ENCODE measurements around the gene ALOX15.
"Not testable (repeated sequence)": the region's sequence is repeated elsewhere in the genome, so short reads cannot be mapped to it uniquely, and the experiment has no call there.

The ALOX15 gene

DNA sequence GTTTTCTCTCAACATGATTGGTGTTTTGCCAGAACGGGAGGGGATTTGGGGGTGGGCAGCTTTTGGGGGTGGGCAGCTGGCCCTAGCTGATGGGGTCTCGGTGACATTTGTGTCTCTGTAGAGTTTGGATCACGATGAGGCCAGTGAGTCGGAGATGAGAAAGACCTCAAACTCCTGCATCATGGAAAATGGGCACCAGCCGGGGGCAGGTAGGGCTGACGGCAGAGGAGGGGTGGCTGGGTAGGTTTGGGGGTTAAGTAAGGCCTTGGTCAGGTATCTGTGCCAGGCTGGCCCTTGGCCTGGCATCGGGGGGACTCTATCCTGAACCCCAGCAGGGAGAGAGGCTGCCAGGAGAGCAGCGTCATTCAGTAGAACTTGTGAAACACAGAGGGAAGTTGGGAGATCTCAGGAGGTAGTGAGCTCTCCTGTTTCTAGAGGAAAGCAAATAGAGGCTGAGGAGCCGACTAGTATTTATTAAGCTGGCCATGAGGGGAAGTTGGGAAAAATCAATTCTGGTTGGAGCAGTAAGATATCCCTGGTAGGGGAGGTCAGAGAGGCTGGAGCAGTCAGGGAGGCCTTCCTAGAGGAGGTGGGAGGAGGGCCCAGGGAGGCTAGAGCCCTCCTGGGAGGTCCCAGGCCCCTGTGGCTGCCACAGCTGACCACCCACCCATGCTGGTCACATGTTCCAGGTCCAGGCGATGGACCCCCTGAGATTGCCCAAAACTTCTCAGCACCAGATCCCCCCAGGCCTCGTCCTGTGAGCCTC lies 49.1 kb downstream of the ALOX15 start:
- DNase-seq, result no peak

DNA sequence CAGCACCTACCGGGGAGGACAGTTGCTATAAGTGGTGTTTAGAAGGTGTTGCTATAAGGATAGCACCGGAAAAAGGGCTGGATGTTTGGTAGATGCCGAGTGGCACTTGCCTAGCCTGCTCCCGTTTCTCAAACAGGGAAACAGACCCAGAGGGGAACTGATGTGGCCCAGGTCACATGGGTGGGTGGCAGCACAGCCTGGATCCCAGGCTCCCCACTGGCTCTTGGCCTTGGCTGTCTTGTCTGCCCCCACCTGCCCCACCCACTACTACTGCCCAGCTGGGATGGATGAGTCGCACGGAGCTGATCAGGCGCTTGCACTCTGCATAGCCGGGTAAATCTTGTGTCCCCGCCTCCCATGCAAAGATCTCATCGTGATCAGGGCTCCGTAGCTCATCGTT lies 49.9 kb downstream of the ALOX15 start:
- no peak for DNase-seq

DNA sequence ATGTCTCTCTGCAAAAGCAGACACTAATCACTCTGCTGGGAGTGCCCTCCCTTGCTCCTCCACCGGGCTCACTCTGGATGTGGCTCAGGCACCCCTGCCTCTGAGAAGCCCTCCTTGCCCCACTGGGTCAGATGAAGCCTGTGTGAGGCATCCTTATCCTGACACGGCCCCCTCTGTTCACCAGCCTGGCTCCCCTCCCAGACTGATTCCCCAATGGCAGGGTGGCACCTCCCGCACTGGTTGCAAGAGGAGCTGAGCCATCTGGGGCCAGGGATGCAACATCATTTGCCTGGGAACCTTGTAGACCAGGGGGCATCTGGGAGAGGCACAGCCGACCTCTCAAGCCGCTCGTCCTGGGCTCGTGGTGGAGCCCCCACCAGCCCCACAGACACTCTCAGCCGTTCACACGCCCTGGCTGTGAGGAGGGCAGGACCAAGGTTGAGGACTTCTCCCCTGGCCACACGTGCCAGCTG lies 50.5 kb downstream of the ALOX15 start:
- DNase-seq, result no peak

DNA sequence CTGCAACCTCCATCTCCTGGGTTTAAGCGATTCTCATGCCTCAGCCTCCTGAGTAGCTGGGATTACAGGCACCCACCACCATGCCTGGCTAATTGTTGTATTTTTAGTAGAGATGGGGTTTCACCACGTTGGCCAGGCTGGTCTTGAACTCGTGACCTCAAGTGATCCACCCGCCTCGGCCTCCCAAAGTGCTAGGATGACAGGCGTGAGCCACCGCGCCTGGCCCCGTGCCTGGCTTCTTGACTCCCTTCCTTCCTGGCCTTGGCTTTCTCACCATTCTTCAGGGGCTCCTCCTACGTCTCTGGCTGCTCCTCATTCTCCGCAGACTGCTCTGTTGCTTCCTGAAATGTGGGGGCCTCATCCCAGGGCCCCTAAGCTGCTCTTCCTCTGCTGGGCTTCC lies 51.4 kb downstream of the ALOX15 start:
- not testable (repeated sequence) for DNase-seq

DNA sequence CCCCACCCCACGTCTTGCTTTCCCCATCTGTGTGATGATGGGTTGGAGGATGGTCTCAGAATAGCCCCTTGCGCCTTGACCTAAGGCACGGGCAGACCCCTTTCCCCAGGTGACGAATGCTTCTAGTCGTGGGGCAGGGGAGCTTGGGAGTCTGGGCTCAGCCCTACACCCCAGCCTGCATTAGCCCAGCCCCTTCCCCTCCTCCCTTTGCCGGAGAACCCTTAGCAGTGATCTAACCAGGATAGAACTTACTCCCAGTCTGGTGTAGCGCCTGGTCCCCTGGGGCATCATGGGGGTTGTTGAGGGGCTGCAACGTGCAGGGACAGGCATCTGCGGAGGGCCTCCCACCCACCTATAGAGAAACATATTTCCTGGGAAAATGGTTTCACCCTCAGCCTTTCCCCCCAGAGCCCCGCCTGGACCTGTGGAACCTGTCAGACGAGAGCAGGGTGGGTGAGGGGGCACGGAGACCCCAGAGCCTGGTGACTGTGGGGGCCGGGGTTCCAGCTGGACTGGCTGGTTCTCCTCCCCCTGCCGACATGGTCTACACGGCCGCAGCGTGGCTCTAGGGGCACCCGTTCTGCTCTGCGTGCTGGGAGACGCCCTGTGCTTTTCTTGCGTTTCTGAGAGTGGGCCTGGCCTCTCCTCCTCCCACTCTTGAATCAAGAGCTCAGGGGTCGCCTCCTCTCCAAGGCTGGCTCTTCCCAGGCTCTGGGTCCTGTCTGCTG lies 52.4 kb downstream of the ALOX15 start:
- no peak for DNase-seq

DNA sequence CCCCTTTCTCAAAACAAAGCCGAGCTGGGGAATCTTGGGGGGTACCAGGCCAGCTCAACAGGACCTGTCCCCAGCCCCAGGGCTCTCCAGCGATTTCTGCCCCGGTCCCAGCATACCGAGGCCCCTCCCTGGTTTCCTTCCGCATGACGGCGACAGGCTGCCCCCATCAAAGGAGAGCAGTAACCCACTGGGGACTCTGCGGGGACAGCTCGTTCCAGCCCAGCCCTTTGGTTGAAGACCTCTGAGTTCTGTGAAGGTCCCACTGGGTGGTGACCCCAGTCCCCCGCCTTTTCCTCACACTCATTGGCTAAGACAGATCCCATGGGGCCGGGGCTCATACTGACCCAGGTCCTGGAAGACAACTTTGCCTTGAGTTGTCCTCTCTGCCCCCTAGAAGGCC lies 53.1 kb downstream of the ALOX15 start:
- DNase-seq, result no peak

DNA sequence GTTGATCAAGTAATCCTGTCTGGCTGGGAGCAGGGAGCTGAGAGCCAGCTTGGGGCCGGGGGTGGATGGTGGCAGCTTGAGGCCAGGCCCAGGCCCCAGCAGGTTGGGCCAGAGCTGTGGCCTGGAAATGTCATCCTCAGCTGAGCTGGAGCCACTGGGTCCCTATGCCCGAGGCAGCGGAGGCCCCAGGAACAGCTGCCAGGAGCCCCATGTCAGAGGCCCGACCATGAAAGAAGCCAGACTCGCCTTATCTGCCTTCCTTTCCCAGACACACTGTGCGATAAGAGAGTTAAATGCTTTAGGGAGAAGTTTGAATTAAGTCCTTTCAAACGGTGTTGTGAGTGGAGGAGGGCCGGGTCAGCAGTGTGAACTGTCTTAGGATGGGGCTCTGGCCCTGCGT lies 53.7 kb downstream of the ALOX15 start:
- no peak for DNase-seq

DNA sequence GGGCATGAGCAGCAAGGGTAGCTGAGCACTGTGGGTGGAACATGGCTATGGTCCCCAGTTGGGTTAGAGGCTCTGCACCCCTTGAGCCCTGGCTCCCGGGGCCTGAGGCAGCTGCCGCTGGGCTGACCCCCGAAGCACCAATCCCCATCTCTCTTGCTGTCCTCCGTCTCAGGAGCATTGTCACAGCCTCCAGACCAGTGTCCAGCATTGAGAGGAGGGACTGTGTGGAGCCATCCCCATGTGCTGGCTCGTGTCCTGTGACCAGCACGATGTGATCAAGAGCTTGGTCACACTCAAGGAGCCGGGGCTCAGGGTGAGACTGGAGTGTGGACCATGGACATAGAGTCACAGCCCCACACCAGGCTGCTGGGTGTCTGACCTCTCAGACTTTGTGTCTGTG lies 54.3 kb downstream of the ALOX15 start:
- no peak for DNase-seq

DNA sequence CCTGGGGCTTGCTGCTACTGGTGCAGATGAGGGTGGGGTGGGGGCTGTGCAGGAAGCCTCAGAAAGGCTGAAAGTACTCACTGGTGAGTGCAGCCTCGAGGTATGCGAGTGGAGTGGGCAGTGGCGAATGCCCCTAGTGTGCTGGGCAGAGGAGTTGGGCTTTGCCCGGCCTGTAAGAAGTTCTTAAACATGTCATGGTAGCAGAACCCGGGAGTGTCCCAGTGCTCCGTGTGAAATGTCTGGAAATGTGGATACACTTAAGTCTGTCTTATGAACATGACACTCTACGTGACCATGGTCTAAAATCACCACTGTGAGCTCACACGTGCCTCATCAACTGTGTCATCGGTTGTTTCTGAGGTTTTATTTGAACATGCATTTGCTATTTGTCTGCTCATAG lies 55.4 kb downstream of the ALOX15 start:
- DNase-seq, result no peak

DNA sequence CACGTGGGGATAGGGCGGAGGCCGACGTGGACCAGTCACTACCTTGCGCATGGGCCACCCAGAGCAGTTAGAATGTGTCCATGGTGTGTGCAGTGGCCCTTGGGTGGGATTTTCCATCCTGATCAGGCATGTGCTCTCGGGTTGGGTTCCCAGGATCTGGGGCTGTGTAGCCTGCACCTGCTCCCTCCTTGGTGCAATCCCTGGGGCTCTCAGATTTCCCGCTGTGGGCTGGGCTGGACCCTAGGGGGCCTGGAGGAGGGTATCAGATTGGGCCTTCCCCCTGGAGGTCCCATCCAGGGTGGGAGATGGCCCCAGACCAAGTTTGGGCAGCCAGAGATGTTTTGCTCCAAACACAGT lies 55.9 kb downstream of the ALOX15 start:
- no peak for DNase-seq

DNA sequence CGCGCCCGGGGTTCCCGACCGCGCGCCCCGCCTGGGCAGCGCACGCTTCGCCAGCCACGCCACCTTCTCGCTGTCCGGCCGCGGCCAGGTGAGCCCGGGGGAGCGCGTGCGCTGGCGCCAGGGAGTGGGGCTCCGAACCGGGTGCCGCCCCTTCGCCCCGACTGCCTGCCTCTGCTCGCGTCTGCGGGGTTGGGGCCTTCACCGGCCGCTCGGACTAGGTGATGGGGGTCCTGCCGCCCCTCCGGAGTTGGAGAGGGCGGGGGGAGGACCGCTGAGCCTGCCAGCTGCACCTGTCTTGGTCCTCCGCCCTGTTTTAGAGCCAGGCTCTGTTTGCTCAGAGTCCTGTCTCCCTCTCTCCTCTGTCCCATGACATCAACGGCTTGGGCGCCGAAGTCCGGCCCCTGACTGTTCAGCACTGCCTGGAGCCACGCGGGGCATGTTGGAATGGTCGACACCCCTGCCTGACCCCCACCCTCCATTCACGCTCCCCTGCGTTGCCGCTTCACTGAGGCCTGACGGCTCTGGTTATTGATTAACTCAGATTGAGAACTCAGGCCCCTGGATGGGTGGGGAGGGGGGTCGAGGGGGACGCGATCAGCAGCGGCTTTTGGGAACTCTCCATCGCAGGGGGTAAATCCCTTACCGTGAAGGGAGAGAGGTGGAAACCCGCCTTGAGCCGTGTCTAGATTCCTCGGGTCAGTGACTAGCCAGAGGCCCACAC lies 56.4 kb downstream of the ALOX15 start:
- no peak for DNase-seq

DNA sequence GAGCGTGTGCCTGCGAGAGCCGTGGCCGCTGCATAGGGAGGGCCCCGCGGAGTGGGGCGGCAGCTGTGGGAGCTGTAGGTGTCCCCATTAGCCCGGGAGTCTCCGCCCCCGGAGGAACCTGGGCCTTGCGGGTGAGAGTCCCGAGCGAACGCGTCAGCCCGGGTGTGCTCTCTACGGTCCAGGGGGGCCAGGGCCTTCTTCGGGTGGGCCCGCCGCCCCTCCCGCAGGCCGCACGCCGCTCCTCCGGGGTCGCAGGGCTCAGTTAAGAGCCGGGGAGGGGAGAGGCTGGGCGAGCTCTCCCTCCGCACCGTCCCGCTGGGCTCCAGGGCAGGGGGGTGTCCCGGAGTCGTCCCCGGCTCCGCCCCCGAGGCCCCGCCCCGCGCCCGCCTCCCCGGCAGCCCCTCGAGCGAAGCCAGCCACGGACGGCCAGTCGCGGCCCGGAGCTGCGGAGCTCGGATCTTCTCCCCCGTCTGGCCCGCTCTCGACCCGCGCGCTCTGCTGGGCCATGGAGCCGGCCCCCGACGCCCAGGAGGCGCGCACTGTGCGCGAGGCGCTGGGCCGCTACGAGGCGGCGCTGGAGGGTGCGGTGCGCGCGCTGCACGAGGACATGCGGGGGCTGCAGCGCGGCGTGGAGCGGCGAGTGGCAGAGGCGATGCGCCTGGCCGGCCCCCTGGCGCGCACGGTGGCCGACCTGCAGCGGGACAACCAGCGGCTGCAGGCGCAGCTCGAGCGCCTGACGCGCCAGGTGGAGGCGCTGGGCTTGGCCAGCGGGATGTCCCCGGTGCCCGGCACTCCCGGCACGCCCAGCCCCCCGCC lies 57.2 kb downstream of the ALOX15 start, which contains the start of gene SMTNL2:
TSS of gene SMTNL2 (plus strand) at position 429 of the 816 bp plus-strand sequence. CDS start at position 506, 77 bp downstream.
- no peak for DNase-seq

DNA sequence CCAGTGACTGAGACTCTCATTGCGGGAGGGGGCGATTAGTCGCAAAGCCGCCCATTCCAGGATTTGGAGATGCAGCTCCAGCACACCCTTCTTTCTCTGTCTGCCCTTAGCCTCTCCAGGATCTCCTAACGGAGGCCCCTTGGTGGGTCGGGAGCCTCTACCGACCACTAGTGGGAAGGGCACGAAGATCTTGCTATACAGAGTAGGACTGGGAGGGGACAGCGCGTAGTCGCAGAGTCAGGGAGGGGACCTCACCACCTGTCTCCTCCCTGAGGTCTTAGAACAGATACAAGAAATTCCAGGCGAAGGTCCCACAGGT lies 57.7 kb downstream of the ALOX15 start:
- no peak for DNase-seq

DNA sequence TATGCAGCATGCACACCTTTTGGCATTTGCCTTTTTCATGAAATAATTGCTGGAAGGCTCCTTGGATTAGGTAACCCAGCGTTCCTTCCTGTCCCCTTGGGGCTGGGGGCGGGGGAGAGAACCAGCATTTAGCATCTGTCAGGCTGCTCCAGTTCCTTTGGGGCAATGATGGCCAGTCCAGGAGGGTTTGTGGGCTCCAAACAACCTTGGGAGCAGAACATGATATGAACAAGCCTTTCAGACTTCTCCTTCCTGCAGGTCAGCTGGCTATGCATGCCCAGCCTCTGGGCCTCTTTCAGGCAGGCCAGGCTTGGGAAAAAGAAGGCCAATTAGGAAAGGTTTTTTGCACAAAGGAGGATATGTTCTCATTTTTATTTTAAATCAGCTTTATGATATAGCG lies 58.3 kb downstream of the ALOX15 start:
- DNase-seq, result no peak

DNA sequence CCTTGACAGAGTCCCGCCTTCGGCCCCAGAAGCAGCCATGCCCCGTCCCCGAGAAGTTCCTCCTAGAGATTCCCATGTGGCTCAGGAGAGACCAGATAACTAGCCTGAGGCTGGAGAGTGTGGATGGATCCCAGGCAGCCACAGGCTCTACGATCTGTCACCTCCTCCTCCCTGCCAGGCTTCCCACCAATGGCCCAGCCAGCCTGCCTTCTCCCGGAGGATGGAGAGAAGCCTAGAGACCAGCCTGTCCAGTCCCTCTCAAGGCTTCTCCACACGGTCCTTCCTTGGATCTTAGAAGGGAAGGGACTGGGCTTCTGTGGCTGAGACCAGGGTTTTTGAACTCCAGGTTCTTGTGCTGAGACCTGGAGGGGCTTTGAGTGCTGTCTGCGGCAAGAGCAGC lies 58.8 kb downstream of the ALOX15 start:
- no peak for DNase-seq

DNA sequence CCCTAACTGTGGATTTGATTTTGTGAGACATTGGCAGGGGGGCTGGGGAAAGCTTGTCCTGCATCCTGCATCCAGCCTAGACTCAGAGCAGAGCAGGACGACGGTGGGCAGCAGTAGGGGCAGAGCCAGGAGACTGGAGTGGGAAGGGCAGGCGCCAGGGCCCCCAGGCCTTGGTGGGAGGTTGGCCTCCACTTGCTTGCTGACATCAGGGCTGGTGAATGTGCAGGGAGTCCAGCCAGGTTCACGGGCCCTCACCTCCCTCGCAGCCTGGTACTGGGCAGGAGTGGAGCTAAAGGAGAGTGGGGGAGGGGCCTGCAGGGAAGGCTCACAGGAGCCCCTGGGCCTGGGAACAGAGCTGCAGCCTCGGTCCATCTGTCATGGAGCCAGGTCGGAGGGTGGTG lies 59.4 kb downstream of the ALOX15 start:
- DNase-seq, result no peak

All from stimulated activated CD4-positive, alpha-beta T cell treated with anti-CD3 and anti-CD28 coated beads, Interleukin-4, amount 100 ng/mL, for 24 hours (primary cell).